SK-N-SH (cell line): ENCODE measurements around the gene WNT9B. TPM values are rescaled to one million over a fixed set of nuclear protein-coding genes. Genes with fewer than 3 reads are reported as not detected.

Experiments used
- CTCF ChIA-PET: fragments of 300-600, 350-600 bp; formaldehyde crosslinking; extraction: SDS; loops from one replicate; lab custom pipeline; 2021; lab: Yijun Ruan, JAX
- POLR2A ChIA-PET: fragments of 350-600 bp; sonication (Branson Sonifier 250); formaldehyde crosslinking; extraction: SDS; loops from one replicate; lab custom pipeline; 2020; ENCODE audit warnings: antibody characterized with exemption, inconsistent platforms; lab: Yijun Ruan, JAX
- DNase-seq: peaks from one replicate; pipeline ENCODE4 v3.0.0; 2012
- H2AFZ ChIP-seq: fragments of 200-600 bp; sonication (generic); 2 replicates; pipeline ENCODE4 v1.8.1; 2016; ENCODE audit warnings: antibody characterized with exemption, mild to moderate bottlenecking, low read depth
- H3F3A ChIP-seq: fragments of 200-600 bp; sonication (generic); replicated peaks from 2 replicates; pipeline ENCODE3; 2016; ENCODE audit warnings: antibody characterized with exemption, mild to moderate bottlenecking; ENCODE audit not compliant: insufficient read depth
- H3K27ac ChIP-seq, 2 experiments: fragments of 200-500 bp in 1 of 2; fragments of 200-600 bp in 1 of 2; sonication (Bioruptor generic) in 1 of 2; sonication (generic), shearing (Covaris generic) in 1 of 2; 2 replicates each; pipeline versions ENCODE4 v1.5.1 to v1.6.1; 2014 to 2016; ENCODE audit warnings: low read depth in 2 of 2, inconsistent platforms in 1 of 2, low read length in 1 of 2, mild to moderate bottlenecking in 1 of 2, mixed read lengths in 1 of 2
- H3K27me3 ChIP-seq: fragments of 200-600 bp; sonication (generic), shearing (Covaris generic); 2 replicates; pipeline ENCODE4 v1.6.1; 2016; ENCODE audit warnings: mixed run types; ENCODE audit not compliant: insufficient read depth
- H3K36me3 ChIP-seq, 2 experiments: fragments of 200-500 bp in 1 of 2; fragments of 200-600 bp in 1 of 2; sonication (Bioruptor generic) in 1 of 2; sonication (generic) in 1 of 2; replicated peaks in 1 of 2; 2 replicates each; pipeline versions ENCODE3 to v1.5.1; 2014 to 2016; ENCODE audit warnings: low read length in 1 of 2, mild to moderate bottlenecking in 1 of 2; ENCODE audit not compliant: insufficient read depth in 2 of 2, control insufficient read depth in 1 of 2
- H3K4me1 ChIP-seq, 2 experiments: fragments of 200-500 bp in 1 of 2; fragments of 200-600 bp in 1 of 2; sonication (Bioruptor generic) in 1 of 2; sonication (generic), shearing (Covaris generic) in 1 of 2; 2 replicates each; pipeline versions ENCODE4 v1.5.1 to v1.6.1; 2014 to 2016; ENCODE audit warnings: low read depth in 1 of 2, low read length in 1 of 2, mixed run types in 1 of 2; ENCODE audit not compliant: insufficient read depth in 2 of 2, control insufficient read depth in 1 of 2
- H3K4me2 ChIP-seq: fragments of 200-600 bp; sonication (generic), shearing (Covaris generic); 2 replicates; pipeline ENCODE4 v1.6.1; 2017; ENCODE audit warnings: mixed run types
- H3K4me3 ChIP-seq, 2 experiments: fragments of 200-500 bp in 1 of 2; fragments of 200-600 bp in 1 of 2; sonication (Bioruptor generic) in 1 of 2; sonication (generic), shearing (Covaris generic) in 1 of 2; 2 replicates each; pipeline versions ENCODE4 v1.5.1 to v1.8.1; 2014 to 2016; ENCODE audit warnings: low read depth in 2 of 2, inconsistent platforms in 1 of 2, low read length in 1 of 2, mild to moderate bottlenecking in 1 of 2, mixed read lengths in 1 of 2, moderate library complexity in 1 of 2
- H3K79me2 ChIP-seq: fragments of 200-600 bp; sonication (generic); 2 replicates; pipeline ENCODE4 v1.8.1; 2017; ENCODE audit warnings: mild to moderate bottlenecking; ENCODE audit not compliant: insufficient read depth
- H3K9ac ChIP-seq: fragments of 200-600 bp; sonication (generic); 2 replicates; pipeline ENCODE4 v1.6.1; 2017; ENCODE audit warnings: mixed run types
- H3K9me2 ChIP-seq: fragments of 200-600 bp; sonication (generic); 2 replicates; pipeline ENCODE4 v1.6.1; 2017; ENCODE audit warnings: mixed run types
- H3K9me3 ChIP-seq: fragments of 200-600 bp; sonication (generic); 2 replicates; pipeline ENCODE4 v1.6.1; 2017; ENCODE audit warnings: mixed run types, mild to moderate bottlenecking, moderate library complexity
- H4K20me1 ChIP-seq: fragments of 200-600 bp; sonication (generic); 2 replicates; pipeline ENCODE4 v1.6.1; 2017; ENCODE audit warnings: mild to moderate bottlenecking, mixed run types; ENCODE audit not compliant: insufficient read depth
- EZH2phosphoT487 ChIP-seq: fragments of 200-600 bp; sonication (generic); IDR thresholded peaks from 2 replicates; pipeline ENCODE4 v1.6.1; 2017; ENCODE audit warnings: low read depth, mixed run types, mild to moderate bottlenecking, antibody characterized with exemption, moderate library complexity, borderline replicate concordance
- FOXJ3 ChIP-seq: sonication (generic); formaldehyde crosslinking; IDR thresholded peaks from 2 replicates; pipeline ENCODE4 v1.5.1; 2020; ENCODE audit warnings: mild to moderate bottlenecking, missing genetic modification reagents
- FOXM1 ChIP-seq: IDR thresholded peaks from 2 replicates; pipeline ENCODE4 v1.4.0; 2012; ENCODE audit warnings: low read depth, mild to moderate bottlenecking
- GATA2 ChIP-seq: sonication (generic); formaldehyde crosslinking; IDR thresholded peaks from 2 replicates; pipeline ENCODE4 v1.5.0; 2020; ENCODE audit warnings: mild to moderate bottlenecking, missing genetic modification reagents
- JUND ChIP-seq: IDR thresholded peaks from 2 replicates; pipeline ENCODE4 v1.4.0; 2012
- NFIC ChIP-seq: IDR thresholded peaks from 2 replicates; pipeline ENCODE4 v1.4.0; 2012; ENCODE audit warnings: borderline replicate concordance
- NRF1 ChIP-seq: IDR thresholded peaks from 2 replicates; pipeline ENCODE4 v1.6.1; 2012; ENCODE audit warnings: low read depth, mild to moderate bottlenecking, low read length
- POLR2AphosphoS5 ChIP-seq: IDR thresholded peaks from 2 replicates; pipeline ENCODE4 v1.6.1; 2012; ENCODE audit warnings: low read depth, low read length
- RAD21 ChIP-seq: IDR thresholded peaks from 2 replicates; pipeline ENCODE4 v1.6.1; 2012; ENCODE audit warnings: mild to moderate bottlenecking, low read length
- RCOR1 ChIP-seq: fragments of 150-350 bp; IDR thresholded peaks from 2 replicates; pipeline ENCODE4 v1.6.1; 2017; ENCODE audit warnings: antibody characterized with exemption, low read length
- RFX5 ChIP-seq: IDR thresholded peaks from 2 replicates; pipeline ENCODE4 v1.6.1; 2012; ENCODE audit warnings: mild to moderate bottlenecking, improper control_type of control experiment, low read length
- SIN3A ChIP-seq: IDR thresholded peaks from 2 replicates; pipeline ENCODE4 v1.6.1; 2012; ENCODE audit warnings: low read depth, mild to moderate bottlenecking, low read length, moderate library complexity, borderline replicate concordance
- TAF1 ChIP-seq: IDR thresholded peaks from 2 replicates; pipeline ENCODE4 v1.6.1; 2012; ENCODE audit warnings: low read depth, mild to moderate bottlenecking, low read length, moderate library complexity, borderline replicate concordance
- TEAD4 ChIP-seq: IDR thresholded peaks from 2 replicates; pipeline ENCODE4 v1.4.0; 2012; ENCODE audit warnings: mild to moderate bottlenecking, borderline replicate concordance; ENCODE audit not compliant: insufficient read depth
- USF1 ChIP-seq: IDR thresholded peaks from 2 replicates; pipeline ENCODE4 v1.4.0; 2012; ENCODE audit warnings: low read depth, borderline replicate concordance
- USF2 ChIP-seq: fragments of 150-350 bp; IDR thresholded peaks from 2 replicates; pipeline ENCODE4 v1.6.1; 2017; ENCODE audit warnings: antibody characterized with exemption, low read length, low read depth, borderline replicate concordance
- WGBS: methylation state at CpG from one replicate; pipeline ENCODE4 v1.1.6; 2017; ENCODE audit warnings: low lambda C conversion rate; 5-methylcytosine and 5-hydroxymethylcytosine counted together
- polyA plus RNA-seq, 3 experiments: library from polyadenylated mRNA; depleted of rRNA; stranded (reverse); fragments of >200 nt; gene quantifications; 2 replicates each; pipeline ENCODE4 v1.2.3, GENCODE V29; 2012
- TF ChIP-seq, protein P1 (sequence below): IDR thresholded peaks from 2 replicates; pipeline ENCODE4 v1.4.0; 2012; ENCODE audit warnings: low read depth
- TF ChIP-seq, protein P2 (sequence below): IDR thresholded peaks from 2 replicates; pipeline ENCODE4 v1.4.0; 2012; ENCODE audit warnings: low read depth, borderline replicate concordance

The WNT9B gene
- polyA plus RNA-seq, 1 of the 3 experiments (the other 2 are of a cell fraction), result not detected

DNA sequence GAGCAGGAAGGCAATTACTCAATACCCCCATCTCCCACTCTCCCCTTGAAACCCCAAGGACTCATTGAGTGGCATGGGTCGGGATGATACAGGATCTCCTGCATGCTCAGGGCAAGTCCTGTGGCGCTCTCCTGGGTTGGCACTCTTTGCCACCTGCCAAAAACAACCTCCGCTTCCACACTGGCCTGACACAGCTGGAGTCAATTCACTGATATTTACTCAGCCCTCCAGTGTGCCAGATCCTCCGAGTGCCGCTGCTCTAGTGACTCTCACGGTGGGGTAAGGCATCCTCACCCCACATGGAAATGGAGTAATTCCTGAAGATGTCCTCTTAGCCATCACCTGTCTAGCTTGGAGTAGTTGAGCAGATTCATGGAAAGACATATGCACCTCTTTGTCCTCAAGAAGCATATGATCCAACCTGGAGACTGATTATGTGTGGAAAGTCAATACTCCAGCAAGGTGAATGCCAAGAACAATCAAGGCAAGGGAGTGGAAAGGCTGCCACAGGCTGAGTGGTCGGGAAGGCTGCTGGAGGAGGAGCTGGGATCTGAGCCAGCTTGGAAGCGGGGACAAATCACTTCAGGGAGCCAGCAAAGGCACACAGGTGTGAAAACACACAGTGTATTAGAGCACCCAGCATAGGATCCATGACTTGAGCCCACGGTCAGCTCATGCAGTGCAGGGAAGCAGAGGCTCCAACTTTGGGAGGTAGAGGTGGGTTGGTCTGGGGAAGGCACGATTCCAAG lies 59.0 kb downstream of the WNT9B start:
- no peak overlapping the region for H3K4me3 ChIP-seq
- DNase-seq, result no peak
- TF ChIP-seq NFIC, result no peak
- TF ChIP-seq RCOR1, result no peak
- TF ChIP-seq RAD21, result no peak
- TF ChIP-seq, protein P1, sequence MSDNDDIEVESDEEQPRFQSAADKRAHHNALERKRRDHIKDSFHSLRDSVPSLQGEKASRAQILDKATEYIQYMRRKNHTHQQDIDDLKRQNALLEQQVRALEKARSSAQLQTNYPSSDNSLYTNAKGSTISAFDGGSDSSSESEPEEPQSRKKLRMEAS, result no peak
- no peak for TF ChIP-seq POLR2AphosphoS5
- no peak for TF ChIP-seq NRF1
- no peak for TF ChIP-seq SIN3A
- H3K36me3 ChIP-seq, result no peaks in the 10 kb centered on the region
- no peak overlapping the region for H3K27ac ChIP-seq
- POLR2A ChIA-PET, result no interaction called here
- no peak overlapping the region for H3K9ac ChIP-seq
- H3K4me2 ChIP-seq, result no peak overlapping the region
- H3F3A ChIP-seq, result no peaks in the 10 kb centered on the region
- no peaks in the 10 kb centered on the region for H4K20me1 ChIP-seq
- H3K9me3 ChIP-seq, result no peaks in the 10 kb centered on the region
- no peaks in the 10 kb centered on the region for H3K9me2 ChIP-seq
- H3K27me3 ChIP-seq, result peaks cover 29% of the 10 kb centered on the region; the same call in 1 of the 2 replicates
- CTCF ChIA-PET, result interaction anchor here (0.5 to 2.9 kb wide), 6 partner anchors 9 to 952 kb away, joined by 3 to 18 read pairs (median 4); no protein-coding TSS in a partner anchor
- no peak overlapping the region for H2AFZ ChIP-seq
- H3K79me2 ChIP-seq, result no peaks in the 10 kb centered on the region
- H3K4me1 ChIP-seq, result no peaks in the 10 kb centered on the region
- 49% methylated on average over 10 of the region's 10 CpGs for WGBS

GRCh38 chr17:46911311-46911710 lies 59.9 kb downstream of the WNT9B start:
- no peak for DNase-seq
- Histone ChIP-seq H2AFZ (no peak overlapping the region), H3K4me2 (no peak overlapping the region), H3K9ac (no peak overlapping the region), H3K9me3 (no peaks in the 10 kb centered on the region), H3K27ac (no peak overlapping the region), H3K27me3 (peaks cover 29% of the 10 kb centered on the region; the same call in 1 of the 2 replicates), H3K4me3 (no peak overlapping the region), H3K9me2 (no peaks in the 10 kb centered on the region), H3K36me3 (no peaks in the 10 kb centered on the region), H3F3A (no peaks in the 10 kb centered on the region), H3K79me2 (no peaks in the 10 kb centered on the region), H3K4me1 (no peaks in the 10 kb centered on the region), H4K20me1 (no peaks in the 10 kb centered on the region)
- ChIA-PET POLR2A (no interaction called here), CTCF (interaction anchor here (0.9 to 2.9 kb wide), 4 partner anchors 8 to 70 kb away, joined by 3 to 18 read pairs (median 4); no protein-coding TSS in a partner anchor)
- TF ChIP-seq EZH2phosphoT487, result no peak
- WGBS, result 81% methylated on average over 3 of the region's 3 CpGs

DNA sequence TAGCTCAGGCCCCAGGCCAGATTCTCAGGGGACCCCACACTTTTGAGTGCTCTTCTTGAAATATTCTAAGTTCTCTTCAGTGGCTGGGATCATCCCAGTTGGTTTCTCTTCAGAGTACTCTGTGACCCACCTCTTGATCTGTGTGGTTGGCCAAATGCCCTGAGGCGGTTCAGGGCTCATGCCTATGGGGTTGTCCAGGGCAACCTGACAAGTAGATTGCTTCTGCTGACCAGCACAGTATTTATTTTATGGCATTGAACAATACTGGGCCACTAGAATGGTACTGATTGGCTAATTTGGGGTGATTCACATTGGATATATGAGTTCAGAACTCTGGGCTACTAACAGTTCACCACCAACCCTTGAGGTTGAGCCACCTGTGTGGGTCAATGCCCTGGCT lies 64.2 kb downstream of the WNT9B start:
- no peak for DNase-seq
- no peaks in the 10 kb centered on the region for H3K36me3 ChIP-seq
- no peaks in the 10 kb centered on the region for H3K9me3 ChIP-seq
- H3K27ac ChIP-seq, result no peak overlapping the region
- ChIA-PET POLR2A (interaction anchor here (1.5 kb wide), 1 partner anchor 27 kb away, joined by 3 read pairs; no protein-coding TSS in a partner anchor), CTCF (interaction anchor here (1.0 to 1.8 kb wide), 4 partner anchors 11 to 73 kb away, joined by 3 to 5 read pairs (median 4); no protein-coding TSS in a partner anchor)
- H3K79me2 ChIP-seq, result no peaks in the 10 kb centered on the region
- H3F3A ChIP-seq, result peaks cover 3% of the 10 kb centered on the region
- no peak overlapping the region for H3K4me3 ChIP-seq
- H3K4me1 ChIP-seq, result no peaks in the 10 kb centered on the region
- no peak overlapping the region for H2AFZ ChIP-seq
- H3K9me2 ChIP-seq, result no peaks in the 10 kb centered on the region
- peaks cover 6% of the 10 kb centered on the region; the same call in 1 of the 2 replicates for H3K27me3 ChIP-seq
- H3K9ac ChIP-seq, result no peak overlapping the region
- H4K20me1 ChIP-seq, result no peaks in the 10 kb centered on the region
- no peak overlapping the region for H3K4me2 ChIP-seq
- 15% methylated on average over 1 of the region's 1 CpG for WGBS
- TF ChIP-seq RFX5 (no peak), GATA2 (CRISPR knock-in tag) (no peak), FOXM1 (no peak), SIN3A (no peak), USF2 (no peak), POLR2AphosphoS5 (no peak), FOXJ3 (CRISPR knock-in tag) (no peak), TAF1 (no peak), JUND (no peak), TEAD4 (no peak), USF1 (no peak), RCOR1 (no peak)
- TF ChIP-seq, protein P2, sequence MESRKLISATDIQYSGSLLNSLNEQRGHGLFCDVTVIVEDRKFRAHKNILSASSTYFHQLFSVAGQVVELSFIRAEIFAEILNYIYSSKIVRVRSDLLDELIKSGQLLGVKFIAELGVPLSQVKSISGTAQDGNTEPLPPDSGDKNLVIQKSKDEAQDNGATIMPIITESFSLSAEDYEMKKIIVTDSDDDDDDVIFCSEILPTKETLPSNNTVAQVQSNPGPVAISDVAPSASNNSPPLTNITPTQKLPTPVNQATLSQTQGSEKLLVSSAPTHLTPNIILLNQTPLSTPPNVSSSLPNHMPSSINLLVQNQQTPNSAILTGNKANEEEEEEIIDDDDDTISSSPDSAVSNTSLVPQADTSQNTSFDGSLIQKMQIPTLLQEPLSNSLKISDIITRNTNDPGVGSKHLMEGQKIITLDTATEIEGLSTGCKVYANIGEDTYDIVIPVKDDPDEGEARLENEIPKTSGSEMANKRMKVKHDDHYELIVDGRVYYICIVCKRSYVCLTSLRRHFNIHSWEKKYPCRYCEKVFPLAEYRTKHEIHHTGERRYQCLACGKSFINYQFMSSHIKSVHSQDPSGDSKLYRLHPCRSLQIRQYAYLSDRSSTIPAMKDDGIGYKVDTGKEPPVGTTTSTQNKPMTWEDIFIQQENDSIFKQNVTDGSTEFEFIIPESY, result no peak
